Smooth muscle cell (in vitro differentiated cells): ENCODE data around the gene CIAO2B. TPM values are rescaled to one million over a fixed set of nuclear protein-coding genes. Genes with fewer than 3 reads are reported as not detected.

Experiments used
- DNase-seq: peaks from one replicate; lab custom pipeline; 2025; ENCODE audit not compliant: unreplicated experiment; lab: John Stamatoyannopoulos, UW
- H2AFZ ChIP-seq: fragments of 200-600 bp; sonication (generic); 2 replicates; pipeline ENCODE4 v1.6.0; 2016; ENCODE audit warnings: antibody characterized with exemption, low read depth, mild to moderate bottlenecking
- H3F3A ChIP-seq: fragments of 200-600 bp; sonication (generic); 2 replicates; pipeline ENCODE4 v1.6.0; 2017; ENCODE audit warnings: antibody characterized with exemption, low read depth
- H3K27ac ChIP-seq: fragments of 200-600 bp; sonication (generic); 2 replicates; pipeline ENCODE4 v1.5.1; 2016; ENCODE audit warnings: low read depth, mild to moderate bottlenecking
- H3K27me3 ChIP-seq: fragments of 200-600 bp; sonication (generic); 2 replicates; pipeline ENCODE4 v1.6.1; 2016; ENCODE audit warnings: low read depth, mild to moderate bottlenecking
- H3K36me3 ChIP-seq: fragments of 200-600 bp; sonication (generic); 2 replicates; pipeline ENCODE4 v1.5.1; 2016; ENCODE audit warnings: low read depth
- H3K4me1 ChIP-seq: fragments of 200-600 bp; sonication (generic); 2 replicates; pipeline ENCODE4 v1.5.1; 2016; ENCODE audit warnings: low read depth
- H3K4me2 ChIP-seq: fragments of 200-600 bp; sonication (generic); 2 replicates; pipeline ENCODE4 v1.6.0; 2016; ENCODE audit warnings: mild to moderate bottlenecking
- H3K4me3 ChIP-seq: fragments of 200-600 bp; sonication (generic); 2 replicates; pipeline ENCODE4 v1.5.1; 2016; ENCODE audit warnings: mild to moderate bottlenecking
- H3K79me2 ChIP-seq: fragments of 200-600 bp; sonication (generic); 2 replicates; pipeline ENCODE4 v1.6.0; 2016; ENCODE audit warnings: low read depth, mild to moderate bottlenecking
- H3K9ac ChIP-seq: fragments of 200-600 bp; sonication (generic); 2 replicates; pipeline ENCODE4 v1.6.0; 2016; ENCODE audit warnings: low read depth
- H3K9me3 ChIP-seq: fragments of 200-600 bp; sonication (generic); replicated peaks from 2 replicates; pipeline ENCODE4 v1.5.1; 2016; ENCODE audit warnings: low read depth
- H4K20me1 ChIP-seq: fragments of 200-600 bp; sonication (generic); 2 replicates; pipeline ENCODE4 v1.6.0; 2016; ENCODE audit warnings: low read depth
- WGBS: methylation state at CpG from one replicate; pipeline ENCODE4 v1.1.7; 2016; ENCODE audit warnings: low lambda C conversion rate; 5-methylcytosine and 5-hydroxymethylcytosine counted together
- polyA plus RNA-seq: library from polyadenylated mRNA; unstranded; fragments of >200 nt; fragmentation: Nextera tagmentation; extraction: Ambion mirVana; gene quantifications from 2 replicates; pipeline ENCODE4 v1.2.1, GENCODE V29; 2016
- total RNA-seq: library from RNA; depleted of rRNA; stranded (reverse); fragments of >200 nt; gene quantifications from 2 replicates; pipeline ENCODE4 v1.2.3, GENCODE V29; 2014
- TF ChIP-seq, protein P1 (sequence below): fragments of 200-600 bp; sonication (generic); IDR thresholded peaks from 2 replicates; pipeline ENCODE4 v1.5.1; 2017; ENCODE audit warnings: borderline replicate concordance, mild to moderate bottlenecking, antibody characterized with exemption; ENCODE audit not compliant: insufficient read depth, poor library complexity, severe bottlenecking

The CIAO2B gene
- total and polyA plus RNA-seq, 2 experiments from 2014 or later = 141 to 173 TPM

DNA sequence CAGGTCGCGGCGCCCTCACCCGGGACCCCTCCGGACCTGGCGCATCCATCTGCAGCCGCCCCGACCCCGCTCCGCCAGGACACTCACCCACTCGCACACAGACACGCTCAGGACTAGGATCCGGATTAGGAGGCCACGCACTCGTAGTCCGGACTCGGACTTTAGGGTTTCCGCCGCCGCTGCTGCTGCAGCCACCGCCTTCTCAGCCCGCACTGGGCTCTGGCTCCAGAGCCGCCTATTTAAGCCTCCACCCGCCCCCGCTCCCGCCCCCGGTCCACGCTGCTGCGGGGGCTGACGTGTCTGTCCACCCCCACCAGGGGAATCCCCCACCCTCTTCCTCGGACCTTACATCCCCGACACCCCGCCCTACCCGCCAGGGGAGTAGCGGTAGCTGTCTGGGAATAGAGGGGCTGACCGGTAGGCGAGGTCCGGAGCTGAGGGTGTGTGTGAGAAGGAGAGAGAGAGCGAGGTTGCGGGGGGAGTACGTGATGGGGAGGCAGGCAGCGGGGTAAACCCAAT lies 8.8 kb downstream of the CIAO2B start, which contains the start of gene RRAD:
RRAD (minus strand) TSS at position 214 of the 519 bp plus-strand sequence. CDS start 356 bp downstream, outside the sequence.
- H3K9ac ChIP-seq = peak within 1 kb of the TSS; percentile 82
- H2AFZ ChIP-seq = no peak within 1 kb of the TSS
- H3K27ac ChIP-seq = peak within 1 kb of the TSS; percentile 86
- peaks cover 25% of the 10 kb centered on the region for H3K27me3 ChIP-seq
- peak; percentile 36 for DNase-seq
- no peaks in the 10 kb centered on the region for H3K79me2 ChIP-seq
- 14% methylated on average over 15 of the region's 42 CpGs for WGBS
- peak within 1 kb of the TSS; percentile 47 for H3K4me3 ChIP-seq
- peaks cover 6% of the 10 kb centered on the region for H3K4me1 ChIP-seq
- peaks cover 4% of the 10 kb centered on the region for H3F3A ChIP-seq
- TF ChIP-seq, protein P1, sequence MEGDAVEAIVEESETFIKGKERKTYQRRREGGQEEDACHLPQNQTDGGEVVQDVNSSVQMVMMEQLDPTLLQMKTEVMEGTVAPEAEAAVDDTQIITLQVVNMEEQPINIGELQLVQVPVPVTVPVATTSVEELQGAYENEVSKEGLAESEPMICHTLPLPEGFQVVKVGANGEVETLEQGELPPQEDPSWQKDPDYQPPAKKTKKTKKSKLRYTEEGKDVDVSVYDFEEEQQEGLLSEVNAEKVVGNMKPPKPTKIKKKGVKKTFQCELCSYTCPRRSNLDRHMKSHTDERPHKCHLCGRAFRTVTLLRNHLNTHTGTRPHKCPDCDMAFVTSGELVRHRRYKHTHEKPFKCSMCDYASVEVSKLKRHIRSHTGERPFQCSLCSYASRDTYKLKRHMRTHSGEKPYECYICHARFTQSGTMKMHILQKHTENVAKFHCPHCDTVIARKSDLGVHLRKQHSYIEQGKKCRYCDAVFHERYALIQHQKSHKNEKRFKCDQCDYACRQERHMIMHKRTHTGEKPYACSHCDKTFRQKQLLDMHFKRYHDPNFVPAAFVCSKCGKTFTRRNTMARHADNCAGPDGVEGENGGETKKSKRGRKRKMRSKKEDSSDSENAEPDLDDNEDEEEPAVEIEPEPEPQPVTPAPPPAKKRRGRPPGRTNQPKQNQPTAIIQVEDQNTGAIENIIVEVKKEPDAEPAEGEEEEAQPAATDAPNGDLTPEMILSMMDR = no peak
- H3K4me2 ChIP-seq = peak within 1 kb of the TSS; percentile 82
- H3K9me3 ChIP-seq = no peaks in the 10 kb centered on the region
- H4K20me1 ChIP-seq = no peaks in the 10 kb centered on the region
- no peaks in the 10 kb centered on the region for H3K36me3 ChIP-seq

- WGBS = 21% methylated on average over 30 of the region's 72 CpGs
- Histone ChIP-seq H3K27ac (no peak overlapping the region), H3K9me3 (no peaks in the 10 kb centered on the region), H3K4me3 (peak overlapping the region; percentile 47), H2AFZ (no peak overlapping the region), H3K4me1 (peaks cover 6% of the 10 kb centered on the region), H3F3A (peaks cover 4% of the 10 kb centered on the region), H3K9ac (no peak overlapping the region), H3K36me3 (no peaks in the 10 kb centered on the region), H3K79me2 (no peaks in the 10 kb centered on the region), H3K4me2 (peak overlapping the region; percentile 82), H3K27me3 (peaks cover 25% of the 10 kb centered on the region), H4K20me1 (no peaks in the 10 kb centered on the region)
- no peak for DNase-seq
- TF ChIP-seq, protein P1 = peak; percentile 38
These were observed 9.5 kb downstream of the CIAO2B start for GRCh38 chr16:66924527-66925321.

- Histone ChIP-seq H3K4me1 (peaks cover 6% of the 10 kb centered on the region), H3K4me2 (no peak overlapping the region), H4K20me1 (no peaks in the 10 kb centered on the region), H3K4me3 (no peak overlapping the region), H3K9ac (no peak overlapping the region), H3K9me3 (no peaks in the 10 kb centered on the region), H3K79me2 (no peaks in the 10 kb centered on the region), H3K27ac (no peak overlapping the region), H2AFZ (no peak overlapping the region), H3K27me3 (peaks cover 25% of the 10 kb centered on the region), H3K36me3 (no peaks in the 10 kb centered on the region), H3F3A (peaks cover 4% of the 10 kb centered on the region)
- no peak for DNase-seq
- 92% methylated on average over 3 of the region's 3 CpGs for WGBS
- TF ChIP-seq, protein P1 = no peak
These were observed 10.3 kb downstream of the CIAO2B start for GRCh38 chr16:66923866-66924265.
